Fibroblast of villous mesenchyme (primary cell): Measurements from ENCODE around the gene JAKMIP2. TPM values are rescaled to one million over a fixed set of nuclear protein-coding genes. Genes with fewer than 3 reads are reported as not detected.

Source experiments
- DNase-seq: peaks from one replicate; pipeline ENCODE4 v3.0.0-alpha.2; 2010; ENCODE audit warnings: low read depth
- H3K4me3 ChIP-seq: 2 replicates; pipeline ENCODE4 v1.5.1; 2011; ENCODE audit warnings: low read depth, mild to moderate bottlenecking, low read length
- CTCF ChIP-seq: IDR thresholded peaks from 2 replicates; pipeline ENCODE4 v1.5.1; 2012; ENCODE audit warnings: low read depth, mild to moderate bottlenecking, low read length; ENCODE audit not compliant: insufficient read depth
- total RNA-seq: library from RNA; depleted of rRNA; stranded (reverse); fragments of >200 nt; gene quantifications from 2 replicates; pipeline ENCODE4 v1.2.3, GENCODE V29; 2012

The JAKMIP2 gene
- total RNA-seq, 1 donor, result 3.5 TPM

- H3K4me3 ChIP-seq, result no peak overlapping the region
- no peak for TF ChIP-seq CTCF
- no peak for DNase-seq
These were observed 8.9 kb downstream of the JAKMIP2 start for GRCh38 chr5:147773587-147773986.

GRCh38 chr5:147773139-147773538 lies 9.4 kb downstream of the JAKMIP2 start:
- DNase-seq, result no peak
- H3K4me3 ChIP-seq, result no peak overlapping the region
- no peak for TF ChIP-seq CTCF

- DNase-seq, result no peak
- H3K4me3 ChIP-seq, result no peak overlapping the region
- TF ChIP-seq CTCF, result no peak
These were observed 15.5 kb downstream of the JAKMIP2 start for GRCh38 chr5:147767048-147767447.

- H3K4me3 ChIP-seq, result no peak overlapping the region
- DNase-seq, result peak; percentile 15
- no peak for TF ChIP-seq CTCF
These were observed 18.6 kb downstream of the JAKMIP2 start for GRCh38 chr5:147763791-147764525.

GRCh38 chr5:147760086-147760875 lies 22.2 kb downstream of the JAKMIP2 start:
- H3K4me3 ChIP-seq, result no peak overlapping the region
- TF ChIP-seq CTCF, result no peak

GRCh38 chr5:147759441-147759840 lies 23.1 kb downstream of the JAKMIP2 start:
- no peak for TF ChIP-seq CTCF
- H3K4me3 ChIP-seq, result no peak overlapping the region
- DNase-seq, result no peak

More at GRCh38 chr5:147760086-147760875, 22.2 kb downstream of the JAKMIP2 start:
- DNase-seq, result no peak
